ENCODE results near the gene IRAK2. TPM values are rescaled to one million over a fixed set of nuclear protein-coding genes. Genes with fewer than 3 reads are reported as not detected.

Gene IRAK2
- total and polyA plus RNA-seq, 10 donors, result 1.4 to 11.8 (median 7.9) TPM

- Histone ChIP-seq H3K4me1 (peaks cover 8 to 37% (median 15%) of the 10 kb centered on the region in 6 donors), H3K9me3 (peaks cover 0 to 14% (median 11%) of the 10 kb centered on the region in 8 donors), H3K4me3 (no peak overlapping the region), H3K27me3 (replicated peaks in 1 of 7) (no peaks in the 10 kb centered on the region), H3K36me3 (peaks cover 0 to 93% (median 23%) of the 10 kb centered on the region in 6 donors), H3K27ac (no peak overlapping the region)
- intact Hi-C loops (cut with DNase I; ENCODE audit: low total_unique reads), result no loop called here
- WGBS, 5 donors, result 81 to 97% (median 95%) methylated on average over 3 of the region's 3 CpGs
- no peak for TF ChIP-seq POLR2A (IDR thresholded peaks at IDR 0.05)
- TF ChIP-seq POLR2AphosphoS5 (IDR thresholded peaks at IDR 0.05), result no peak
- TF ChIP-seq, protein P1, sequence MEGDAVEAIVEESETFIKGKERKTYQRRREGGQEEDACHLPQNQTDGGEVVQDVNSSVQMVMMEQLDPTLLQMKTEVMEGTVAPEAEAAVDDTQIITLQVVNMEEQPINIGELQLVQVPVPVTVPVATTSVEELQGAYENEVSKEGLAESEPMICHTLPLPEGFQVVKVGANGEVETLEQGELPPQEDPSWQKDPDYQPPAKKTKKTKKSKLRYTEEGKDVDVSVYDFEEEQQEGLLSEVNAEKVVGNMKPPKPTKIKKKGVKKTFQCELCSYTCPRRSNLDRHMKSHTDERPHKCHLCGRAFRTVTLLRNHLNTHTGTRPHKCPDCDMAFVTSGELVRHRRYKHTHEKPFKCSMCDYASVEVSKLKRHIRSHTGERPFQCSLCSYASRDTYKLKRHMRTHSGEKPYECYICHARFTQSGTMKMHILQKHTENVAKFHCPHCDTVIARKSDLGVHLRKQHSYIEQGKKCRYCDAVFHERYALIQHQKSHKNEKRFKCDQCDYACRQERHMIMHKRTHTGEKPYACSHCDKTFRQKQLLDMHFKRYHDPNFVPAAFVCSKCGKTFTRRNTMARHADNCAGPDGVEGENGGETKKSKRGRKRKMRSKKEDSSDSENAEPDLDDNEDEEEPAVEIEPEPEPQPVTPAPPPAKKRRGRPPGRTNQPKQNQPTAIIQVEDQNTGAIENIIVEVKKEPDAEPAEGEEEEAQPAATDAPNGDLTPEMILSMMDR (IDR thresholded peaks at IDR 0.05 in 8 of 11, conservative IDR thresholded peaks at IDR 0.05 in 3 of 11), result no peak
- no peak for DNase-seq
Observed at GRCh38 chr3:10217359-10217758, 52.6 kb downstream of the IRAK2 start.

DNA sequence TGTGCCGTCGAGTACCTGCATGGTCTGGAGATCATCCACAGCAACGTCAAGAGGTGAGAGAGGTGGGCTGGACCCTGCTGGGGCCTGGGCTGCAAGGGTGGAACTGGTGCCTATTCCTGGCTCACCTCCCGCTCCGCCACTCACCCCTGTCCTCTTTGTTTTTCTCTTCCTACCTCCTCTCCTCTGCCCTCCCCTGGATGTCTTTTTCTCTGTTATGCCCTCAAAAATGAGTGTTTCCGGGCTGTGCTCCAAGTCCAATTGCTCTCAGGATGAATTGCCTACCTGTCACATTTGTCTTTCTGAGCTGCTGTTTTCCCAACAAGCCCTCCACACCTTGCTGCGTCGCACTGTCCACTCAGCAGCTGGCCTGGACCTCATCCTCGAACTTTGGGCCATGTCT lies 55.0 kb downstream of the IRAK2 start:
- TF ChIP-seq POLR2AphosphoS5 (IDR thresholded peaks at IDR 0.05), result no peak
- TF ChIP-seq, protein P1 (IDR thresholded peaks at IDR 0.05 in 8 of 11, conservative IDR thresholded peaks at IDR 0.05 in 3 of 11), result no peak
- no peak for TF ChIP-seq POLR2A (IDR thresholded peaks at IDR 0.05)
- peak; percentile 51 for DNase-seq
- H3K4me3 ChIP-seq, result no peak overlapping the region
- peaks cover 22 to 51% (median 33%) of the 10 kb centered on the region in 6 donors for H3K4me1 ChIP-seq
- H3K36me3 ChIP-seq, result peaks cover 0 to 80% (median 21%) of the 10 kb centered on the region in 6 donors
- H3K27me3 ChIP-seq (replicated peaks in 1 of 7), result no peaks in the 10 kb centered on the region
- WGBS, 5 donors, result 93 to 97% (median 95%) methylated on average over 9 of the region's 9 CpGs
- intact Hi-C loops (cut with DNase I; ENCODE audit: low total_unique reads), result loop anchor here (10.0 kb wide), 2 partner anchors 55 to 195 kb away; partner anchors contain the start of genes FANCD2 and IRAK2
- peak overlapping the region in 6 of 8 donors; percentile 55 to 77 (median 70) for H3K27ac ChIP-seq
- H3K9me3 ChIP-seq, result peaks cover 0 to 14% (median 11%) of the 10 kb centered on the region in 8 donors

- TF ChIP-seq POLR2A (IDR thresholded peaks at IDR 0.05) (no peak), POLR2AphosphoS5 (IDR thresholded peaks at IDR 0.05) (peak in 2 of 3 donors; percentile 47 to 52)
- no peaks in the 10 kb centered on the region for H3K27me3 ChIP-seq (replicated peaks in 1 of 7)
- DNase-seq, result peak; percentile 87
- peak overlapping the region in 7 of 8 donors; percentile 21 to 80 (median 65) for H3K27ac ChIP-seq
- no peak overlapping the region for H3K4me3 ChIP-seq
- peaks cover 0 to 65% (median 7%) of the 10 kb centered on the region in 6 donors for H3K36me3 ChIP-seq
- no peaks in the 10 kb centered on the region for H3K9me3 ChIP-seq
- peaks cover 36 to 92% (median 66%) of the 10 kb centered on the region in 6 donors for H3K4me1 ChIP-seq
- WGBS, 5 donors, result 65 to 74% (median 72%) methylated on average over 9 to 10 of the region's 10 CpGs
- intact Hi-C loops (cut with DNase I; ENCODE audit: low total_unique reads), result loop anchor here (10.0 kb wide), 2 partner anchors 59 to 199 kb away; partner anchors contain the start of genes FANCD2 and IRAK2
Observed at GRCh38 chr3:10223676-10224639, 59.2 kb downstream of the IRAK2 start.

DNA sequence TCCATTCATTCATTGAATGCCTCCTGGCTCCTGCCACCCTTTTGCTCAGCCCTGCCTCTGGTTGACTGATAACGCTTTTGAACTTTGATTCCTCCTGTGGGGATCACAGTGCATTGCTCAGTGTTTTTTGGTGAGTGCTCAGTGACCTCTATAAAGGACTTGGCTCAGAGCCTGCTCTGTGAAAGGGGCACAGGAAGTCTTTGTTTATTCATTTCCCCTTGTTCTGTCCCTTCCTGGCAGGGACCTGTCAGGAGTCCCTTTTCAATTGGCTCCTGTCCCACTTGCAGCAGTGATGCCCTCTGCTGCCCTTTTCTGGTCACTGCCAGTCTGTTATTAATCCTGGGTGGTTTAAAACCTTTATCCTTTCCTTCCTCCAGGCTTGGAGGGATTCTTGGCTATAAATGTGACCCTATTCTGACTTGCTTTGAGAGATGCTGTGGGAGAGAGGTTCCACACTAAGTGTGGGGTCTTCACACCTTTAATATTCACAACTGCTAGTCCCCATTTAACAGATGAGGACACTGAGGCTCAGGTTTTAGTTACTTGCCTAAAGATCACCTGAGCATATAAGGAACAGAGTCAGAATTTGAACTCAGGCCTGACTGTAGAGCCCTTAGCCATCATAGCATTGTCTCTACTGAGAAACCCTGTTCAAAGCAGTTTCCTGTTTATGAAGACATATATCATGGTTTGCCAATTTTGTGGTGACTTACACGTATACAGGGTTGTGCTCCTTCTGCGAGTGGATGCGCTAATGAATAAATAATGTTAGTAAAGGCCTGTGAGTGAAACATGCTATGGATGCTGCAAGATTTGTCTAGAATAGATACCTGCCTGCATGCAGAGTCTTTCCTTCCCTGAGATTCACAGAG lies 60.3 kb downstream of the IRAK2 start:
- peaks cover 34 to 99% (median 69%) of the 10 kb centered on the region in 6 donors for H3K4me1 ChIP-seq
- DNase-seq, result peak; percentile 83
- peak overlapping the region; percentile 8 to 80 (median 57) for H3K27ac ChIP-seq
- TF ChIP-seq, protein P1 (IDR thresholded peaks at IDR 0.05 in 8 of 11, conservative IDR thresholded peaks at IDR 0.05 in 3 of 11), result peak; percentile 64 to 97 (median 84)
- peak in 1 of 3 donors; percentile 93 for TF ChIP-seq POLR2AphosphoS5 (IDR thresholded peaks at IDR 0.05)
- no peak for TF ChIP-seq POLR2A (IDR thresholded peaks at IDR 0.05)
- WGBS, 5 donors, result 26 to 44% (median 33%) methylated on average over 4 of the region's 4 CpGs
- peak overlapping the region in 1 of 8 donors; percentile 22 for H3K4me3 ChIP-seq
- H3K27me3 ChIP-seq (replicated peaks in 1 of 7), result no peaks in the 10 kb centered on the region
- intact Hi-C loops (cut with DNase I; ENCODE audit: low total_unique reads), result loop anchor here (10.0 kb wide), 2 partner anchors 60 to 200 kb away; partner anchors contain the start of genes FANCD2 and IRAK2
- H3K36me3 ChIP-seq, result peaks cover 0 to 65% (median 7%) of the 10 kb centered on the region in 6 donors
- no peaks in the 10 kb centered on the region for H3K9me3 ChIP-seq
